SJCRH30 (cell line): ENCODE measurements around the gene ESYT2. TPM values are rescaled to one million over a fixed set of nuclear protein-coding genes. Genes with fewer than 3 reads are reported as not detected.

Experiments used
- DNase-seq, 2 experiments: peaks; one replicate each; pipeline ENCODE4 v3.0.0-alpha.2; 2015 to 2020
- H3K27ac ChIP-seq: fragments of 250-450 bp; sonication (Bioruptor Pico); 2 replicates; pipeline ENCODE4 v1.5.1; 2020; ENCODE audit warnings: mild to moderate bottlenecking, moderate library complexity
- H3K27me3 ChIP-seq: fragments of 250-450 bp; sonication (Bioruptor Pico); 2 replicates; pipeline ENCODE4 v1.5.1; 2020; ENCODE audit warnings: mild to moderate bottlenecking, moderate library complexity
- H3K36me3 ChIP-seq: fragments of 250-450 bp; sonication (Bioruptor Pico); 2 replicates; pipeline ENCODE4 v1.5.1; 2020; ENCODE audit warnings: mild to moderate bottlenecking, moderate library complexity
- H3K4me1 ChIP-seq: fragments of 250-450 bp; sonication (Bioruptor Pico); 2 replicates; pipeline ENCODE4 v1.5.1; 2020; ENCODE audit warnings: mild to moderate bottlenecking, moderate library complexity
- H3K4me3 ChIP-seq: fragments of 250-450 bp; sonication (Bioruptor Pico); 2 replicates; pipeline ENCODE4 v1.5.1; 2020; ENCODE audit warnings: mild to moderate bottlenecking, moderate library complexity
- H3K9me3 ChIP-seq: fragments of 250-450 bp; sonication (Bioruptor Pico); replicated peaks from 2 replicates; pipeline ENCODE4 v1.5.1; 2020; ENCODE audit warnings: mild to moderate bottlenecking, moderate library complexity
- total RNA-seq: library from RNA; depleted of rRNA; stranded (reverse); fragments of >200 nt; shearing (Covaris generic); gene quantifications from 2 replicates; pipeline ENCODE4 v1.2.3, GENCODE V29; 2014

Gene ESYT2
- total RNA-seq, 1 experiment from 2014 or later: 55.2 TPM

GRCh38 chr7:158761945-158762344 is 67.4 kb downstream of the ESYT2 start:
- peaks cover 33% of the 10 kb centered on the region for H3K36me3 ChIP-seq

GRCh38 chr7:158760936-158761335 is 68.4 kb downstream of the ESYT2 start:
- H3K4me3 ChIP-seq: no peak overlapping the region
- H3K27ac ChIP-seq: no peak overlapping the region
- H3K27me3 ChIP-seq: no peaks in the 10 kb centered on the region
- H3K36me3 ChIP-seq: peaks cover 35% of the 10 kb centered on the region
- H3K4me1 ChIP-seq: no peaks in the 10 kb centered on the region
- H3K9me3 ChIP-seq: no peaks in the 10 kb centered on the region
- DNase-seq: peak in 1 of 2 experiments; percentile 17

More at GRCh38 chr7:158761945-158762344, 67.4 kb downstream of the ESYT2 start:
- H3K27me3 ChIP-seq: no peaks in the 10 kb centered on the region
- no peaks in the 10 kb centered on the region for H3K4me1 ChIP-seq
- no peak for DNase-seq
- no peak overlapping the region for H3K27ac ChIP-seq
- H3K9me3 ChIP-seq: no peaks in the 10 kb centered on the region
- H3K4me3 ChIP-seq: no peak overlapping the region

GRCh38 chr7:158760445-158760764 is 68.9 kb downstream of the ESYT2 start:
- Histone ChIP-seq H3K4me1 (no peaks in the 10 kb centered on the region), H3K36me3 (peaks cover 36% of the 10 kb centered on the region), H3K27ac (no peak overlapping the region), H3K27me3 (no peaks in the 10 kb centered on the region), H3K9me3 (no peaks in the 10 kb centered on the region), H3K4me3 (no peak overlapping the region)
- DNase-seq: no peak

- H3K27me3 ChIP-seq: no peaks in the 10 kb centered on the region
- peaks cover 41% of the 10 kb centered on the region for H3K36me3 ChIP-seq
- no peaks in the 10 kb centered on the region for H3K9me3 ChIP-seq
- H3K27ac ChIP-seq: no peak overlapping the region
- no peak overlapping the region for H3K4me3 ChIP-seq
- no peak for DNase-seq
- no peaks in the 10 kb centered on the region for H3K4me1 ChIP-seq
Observed at GRCh38 chr7:158759749-158760444, 69.4 kb downstream of the ESYT2 start.

GRCh38 chr7:158759245-158759614 is 70.1 kb downstream of the ESYT2 start:
- Histone ChIP-seq H3K36me3 (peaks cover 39% of the 10 kb centered on the region), H3K4me1 (no peaks in the 10 kb centered on the region), H3K27ac (no peak overlapping the region)

GRCh38 chr7:158758586-158759244 is 70.6 kb downstream of the ESYT2 start:
- Histone ChIP-seq H3K27ac (no peak overlapping the region), H3K27me3 (no peaks in the 10 kb centered on the region), H3K36me3 (peaks cover 36% of the 10 kb centered on the region), H3K4me3 (no peak overlapping the region), H3K4me1 (no peaks in the 10 kb centered on the region), H3K9me3 (no peaks in the 10 kb centered on the region)
- no peak for DNase-seq

More at GRCh38 chr7:158759245-158759614, 70.1 kb downstream of the ESYT2 start:
- Histone ChIP-seq H3K4me3 (no peak overlapping the region), H3K27me3 (no peaks in the 10 kb centered on the region), H3K9me3 (no peaks in the 10 kb centered on the region)
- DNase-seq: no peak

GRCh38 chr7:158757404-158757989 is 71.8 kb downstream of the ESYT2 start:
- H3K4me3 ChIP-seq: no peak overlapping the region
- H3K4me1 ChIP-seq: no peaks in the 10 kb centered on the region
- H3K27ac ChIP-seq: no peak overlapping the region
- H3K27me3 ChIP-seq: no peaks in the 10 kb centered on the region
- peaks cover 32% of the 10 kb centered on the region for H3K36me3 ChIP-seq
- DNase-seq: no peak
- H3K9me3 ChIP-seq: no peaks in the 10 kb centered on the region

GRCh38 chr7:158754746-158755444 is 74.4 kb downstream of the ESYT2 start:
- Histone ChIP-seq H3K27ac (no peak overlapping the region), H3K9me3 (no peaks in the 10 kb centered on the region), H3K4me1 (no peaks in the 10 kb centered on the region), H3K27me3 (no peaks in the 10 kb centered on the region), H3K36me3 (peaks cover 26% of the 10 kb centered on the region), H3K4me3 (no peak overlapping the region)
- no peak for DNase-seq

GRCh38 chr7:158753900-158754299 is 75.4 kb downstream of the ESYT2 start:
- Histone ChIP-seq H3K36me3 (peaks cover 24% of the 10 kb centered on the region), H3K4me3 (no peak overlapping the region), H3K27me3 (no peaks in the 10 kb centered on the region), H3K9me3 (no peaks in the 10 kb centered on the region), H3K4me1 (no peaks in the 10 kb centered on the region), H3K27ac (no peak overlapping the region)
- DNase-seq: no peak

GRCh38 chr7:158751751-158752150 is 77.6 kb downstream of the ESYT2 start:
- no peaks in the 10 kb centered on the region for H3K27me3 ChIP-seq
- no peak overlapping the region for H3K4me3 ChIP-seq
- peaks cover 24% of the 10 kb centered on the region for H3K36me3 ChIP-seq
- DNase-seq: no peak
- H3K4me1 ChIP-seq: no peaks in the 10 kb centered on the region
- H3K27ac ChIP-seq: no peak overlapping the region
- no peaks in the 10 kb centered on the region for H3K9me3 ChIP-seq

- no peak for DNase-seq
- no peaks in the 10 kb centered on the region for H3K4me1 ChIP-seq
- H3K27me3 ChIP-seq: no peaks in the 10 kb centered on the region
- H3K9me3 ChIP-seq: no peaks in the 10 kb centered on the region
- no peak overlapping the region for H3K27ac ChIP-seq
- no peak overlapping the region for H3K4me3 ChIP-seq
- H3K36me3 ChIP-seq: peaks cover 24% of the 10 kb centered on the region
Observed at GRCh38 chr7:158751199-158751598, 78.1 kb downstream of the ESYT2 start.

GRCh38 chr7:158750702-158751101 is 78.6 kb downstream of the ESYT2 start:
- Histone ChIP-seq H3K4me1 (no peaks in the 10 kb centered on the region), H3K4me3 (no peak overlapping the region), H3K36me3 (peaks cover 24% of the 10 kb centered on the region), H3K27ac (no peak overlapping the region), H3K27me3 (no peaks in the 10 kb centered on the region), H3K9me3 (no peaks in the 10 kb centered on the region)
- DNase-seq: no peak

- DNase-seq: no peak
- H3K27me3 ChIP-seq: no peaks in the 10 kb centered on the region
- H3K4me3 ChIP-seq: no peak overlapping the region
- H3K27ac ChIP-seq: no peak overlapping the region
- H3K4me1 ChIP-seq: no peaks in the 10 kb centered on the region
- no peaks in the 10 kb centered on the region for H3K9me3 ChIP-seq
- H3K36me3 ChIP-seq: peaks cover 23% of the 10 kb centered on the region
Observed at GRCh38 chr7:158749396-158749795, 79.9 kb downstream of the ESYT2 start.

- no peaks in the 10 kb centered on the region for H3K4me1 ChIP-seq
- H3K4me3 ChIP-seq: no peak overlapping the region
- no peak for DNase-seq
- no peaks in the 10 kb centered on the region for H3K27me3 ChIP-seq
- H3K27ac ChIP-seq: no peak overlapping the region
- H3K36me3 ChIP-seq: peaks cover 23% of the 10 kb centered on the region
- no peaks in the 10 kb centered on the region for H3K9me3 ChIP-seq
Observed at GRCh38 chr7:158748335-158748734, 81.0 kb downstream of the ESYT2 start.

- H3K36me3 ChIP-seq: peaks cover 25% of the 10 kb centered on the region
- H3K4me1 ChIP-seq: no peaks in the 10 kb centered on the region
- H3K9me3 ChIP-seq: no peaks in the 10 kb centered on the region
- no peak for DNase-seq
- H3K27me3 ChIP-seq: no peaks in the 10 kb centered on the region
- H3K27ac ChIP-seq: no peak overlapping the region
- no peak overlapping the region for H3K4me3 ChIP-seq
Observed at GRCh38 chr7:158747408-158747807, 81.9 kb downstream of the ESYT2 start.
